GM12878 (cell line): ENCODE data around the gene NOS2. TPM values are rescaled to one million over a fixed set of nuclear protein-coding genes. Genes with fewer than 3 reads are reported as not detected.

Experiments
- ATAC-seq: fragments of 200-7000 bp; cut with Tn5 transposase; 3 replicates; pipeline ENCODE4 v1.9.1; 2020; ENCODE audit warnings: mild to moderate bottlenecking, moderate library complexity
- BruUV-seq: library from RNA; stranded (reverse); fragments of 400-500 nt; replicated peaks from 2 replicates; lab custom pipeline; 2021; lab: Mats Ljungman, UMichigan
- CTCF ChIA-PET: fragments of 300-600 bp; sonication (Branson Sonifier 250); formaldehyde crosslinking; extraction: SDS; loops from one replicate; lab custom pipeline; 2021; ENCODE audit warnings: inconsistent platforms; lab: Yijun Ruan, JAX
- POLR2A ChIA-PET: fragments of 350-600 bp; formaldehyde crosslinking; extraction: SDS; loops from one replicate; lab custom pipeline; 2021; ENCODE audit warnings: inconsistent platforms; lab: Charles Lee
- RAD21 ChIA-PET: fragments of 300-600 bp; sonication (Branson Sonifier 250); formaldehyde crosslinking; loops from one replicate; lab custom pipeline; 2023; ENCODE audit warnings: antibody characterized with exemption; ENCODE audit not compliant: unreplicated experiment; lab: Charles Lee
- SMC1A ChIA-PET: fragments of 300-600 bp; sonication (Branson Sonifier 250); formaldehyde crosslinking; loops from one replicate; lab custom pipeline; 2023; ENCODE audit not compliant: unreplicated experiment, uncharacterized antibody; lab: Charles Lee
- DNase-seq: peaks from one replicate; pipeline ENCODE4 v3.0.0-alpha.2; 2011; ENCODE audit warnings: low read depth, low spot score
- FAIRE-seq: peaks from 3 replicates; lab custom pipeline; 2011; peaks lifted over from hg19 to GRCh38; lab: Jason Lieb, UNC
- H2AFZ ChIP-seq: 2 replicates; pipeline ENCODE4 v1.6.0; 2011; ENCODE audit warnings: low read depth, low read length, control low read depth; ENCODE audit not compliant: control insufficient read depth
- H3K27ac ChIP-seq: 2 replicates; pipeline ENCODE4 v1.5.1; 2011; ENCODE audit warnings: control low read depth; ENCODE audit not compliant: control insufficient read depth, insufficient read depth
- H3K27me3 ChIP-seq, 2 experiments: replicated peaks in 1 of 2; 2 replicates each; pipeline versions ENCODE4 v1.6.0 to v1.6.1; 2011; ENCODE audit warnings: low read length in 1 of 2; ENCODE audit not compliant: control insufficient read depth in 2 of 2, insufficient read depth in 2 of 2
- H3K36me3 ChIP-seq, 2 experiments: 2 replicates each; pipeline ENCODE4 v1.5.1; 2011; ENCODE audit warnings: low read length in 1 of 2; ENCODE audit not compliant: control insufficient read depth in 2 of 2, insufficient read depth in 2 of 2
- H3K4me1 ChIP-seq: 2 replicates; pipeline ENCODE4 v1.6.1; 2011; ENCODE audit warnings: mild to moderate bottlenecking, low read length, moderate library complexity, mixed read lengths; ENCODE audit not compliant: control insufficient read depth, insufficient read depth
- H3K4me2 ChIP-seq: 2 replicates; pipeline ENCODE4 v1.6.0; 2011; ENCODE audit warnings: control low read depth; ENCODE audit not compliant: control insufficient read depth, insufficient read depth
- H3K4me3 ChIP-seq: fragments of 200-600 bp; sonication (generic); 2 replicates; pipeline ENCODE4 v1.5.1; 2016
- H3K79me2 ChIP-seq: 2 replicates; pipeline ENCODE4 v1.6.0; 2011; ENCODE audit warnings: low read length; ENCODE audit not compliant: control insufficient read depth, insufficient read depth
- H3K9ac ChIP-seq: 2 replicates; pipeline ENCODE4 v1.8.0; 2011; ENCODE audit warnings: low read length, control low read depth, mixed read lengths; ENCODE audit not compliant: control insufficient read depth, insufficient read depth
- H3K9me3 ChIP-seq: replicated peaks from 3 replicates; pipeline ENCODE4 v1.5.1; 2011; ENCODE audit warnings: mild to moderate bottlenecking, low read length; ENCODE audit not compliant: control insufficient read depth, insufficient read depth
- H4K20me1 ChIP-seq: 2 replicates; pipeline ENCODE4 v1.6.0; 2011; ENCODE audit not compliant: control insufficient read depth, insufficient read depth
- ATF2 ChIP-seq: IDR thresholded peaks from 2 replicates; pipeline ENCODE4 v1.6.1; 2012; ENCODE audit warnings: low read length, inconsistent platforms
- E4F1 ChIP-seq: fragments of 450-650 bp; IDR thresholded peaks from 2 replicates; pipeline ENCODE4 v1.6.1; 2018; ENCODE audit warnings: borderline replicate concordance, mild to moderate bottlenecking; ENCODE audit not compliant: partially characterized antibody
- HDAC2 ChIP-seq: fragments of 200-600 bp; sonication (generic); IDR thresholded peaks from 2 replicates; pipeline ENCODE4 v1.6.1; 2017
- HDAC6 ChIP-seq: fragments of 200-600 bp; sonication (generic); IDR thresholded peaks from one replicate; pipeline ENCODE4 v1.8.0; 2017; ENCODE audit warnings: antibody characterized with exemption; ENCODE audit not compliant: unreplicated experiment
- JUND ChIP-seq: IDR thresholded peaks from 2 replicates; pipeline ENCODE4 v1.6.1; 2012; ENCODE audit warnings: low read depth, mild to moderate bottlenecking, low read length, improper control_type of control experiment, moderate library complexity
- POLR2A ChIP-seq: IDR thresholded peaks from 2 replicates; pipeline ENCODE4 v1.6.1; 2011; ENCODE audit warnings: low read depth, mild to moderate bottlenecking, low read length
- PRDM15 ChIP-seq: fragments of 450-650 bp; formaldehyde crosslinking; IDR thresholded peaks from 2 replicates; pipeline ENCODE4 v1.4.0; 2020; ENCODE audit warnings: mild to moderate bottlenecking, moderate library complexity
- SPI1 ChIP-seq: IDR thresholded peaks from 2 replicates; pipeline ENCODE4 v1.6.1; 2011; ENCODE audit warnings: low read depth, mild to moderate bottlenecking, low read length, moderate library complexity, borderline replicate concordance; ENCODE audit not compliant: insufficient read depth
- TARDBP ChIP-seq: IDR thresholded peaks from 2 replicates; pipeline ENCODE4 v1.6.1; 2016; ENCODE audit warnings: borderline replicate concordance
- USF1 ChIP-seq: IDR thresholded peaks from 2 replicates; pipeline ENCODE4 v1.6.1; 2011; ENCODE audit warnings: borderline replicate concordance, low read depth, mild to moderate bottlenecking, moderate library complexity, mixed read lengths, low read length; ENCODE audit not compliant: insufficient read depth; ENCODE audit errors: extremely low read length
- ZNF274 ChIP-seq: IDR thresholded peaks from one replicate; pipeline ENCODE4 v1.8.0; 2011; ENCODE audit not compliant: insufficient read length, insufficient read depth
- WGBS: methylation state at CpG from one replicate; pipeline ENCODE4 v1.1.6; 2016; ENCODE audit warnings: low lambda C conversion rate; ENCODE audit not compliant: insufficient replicate concordance, insufficient coverage; ENCODE audit errors: missing lambda C conversion rate; 5-methylcytosine and 5-hydroxymethylcytosine counted together
- in situ Hi-C: fragments of 300-500 bp; cut with MboI; formaldehyde crosslinking; loops from 9 replicates; pipeline ENCODE4 v1.14.3; 2018; ENCODE audit warnings: mixed read lengths
- intact Hi-C: fragments of 100-400 bp; cut with micrococcal nuclease; formaldehyde crosslinking; loops from one replicate; pipeline ENCODE4 v1.14.2; 2022; ENCODE audit not compliant: unreplicated experiment
- polyA plus RNA-seq, 11 experiments: library from polyadenylated mRNA; depleted of rRNA in 4 of 11; unstranded in 6 of 11; stranded (reverse) in 5 of 11; fragments of >200 nt; fragmentation: Nextera tagmentation in 4 of 11; fragmentation: Illumina TruSeq in 1 of 11; extraction: Ambion mirVana in 4 of 11; extraction: Trizol in 1 of 11; gene quantifications; 1 replicate in 1 of 11; 2 replicates in 10 of 11; pipeline versions ENCODE4 v1.2.1 to v1.2.3, GENCODE V29; 2011 to 2016; ENCODE audit warnings: inconsistent platforms in 2 of 11, missing spikeins in 2 of 11, low read depth in 1 of 11
- total RNA-seq, 4 experiments: library from RNA; depleted of rRNA in 3 of 4; stranded (reverse); fragments of >200 nt in 3 of 4; fragmentation: Illumina TruSeq in 1 of 4; extraction: Trizol in 1 of 4; gene quantifications; 2 replicates each; pipeline versions ENCODE4 v1.2.1 to v1.2.3, GENCODE V29; 2013 to 2021
- TF ChIP-seq, protein P1 (sequence below): fragments of 150-350 bp; IDR thresholded peaks from 2 replicates; pipeline ENCODE4 v1.6.1; 2014; ENCODE audit warnings: mild to moderate bottlenecking, low read depth, low read length

NOS2 gene
- total and polyA plus RNA-seq, 10 of the 15 experiments (the other 5 are each of a cell fraction or from before 2014, with no cell fraction given): 0.01 to 0.05 (median 0.01) TPM; not detected in 7

- TF ChIP-seq ZNF274 (no peak), SPI1 (no peak), JUND (no peak), USF1 (no peak), HDAC6 (no peak)
Measured at GRCh38 chr17:27770877-27771276, 29.5 kb downstream of the NOS2 start (continued).

GRCh38 chr17:27768858-27769410 lies 31.4 kb downstream of the NOS2 start:
- SMC1A ChIA-PET: interaction anchor here (1.5 kb wide), 1 partner anchor 110 kb away, joined by 3 read pairs; no protein-coding TSS in a partner anchor
- TF ChIP-seq HDAC2 (no peak), ATF2 (no peak), E4F1 (no peak), POLR2A (no peak), TARDBP (no peak), PRDM15 (no peak)
- TF ChIP-seq, protein P1, sequence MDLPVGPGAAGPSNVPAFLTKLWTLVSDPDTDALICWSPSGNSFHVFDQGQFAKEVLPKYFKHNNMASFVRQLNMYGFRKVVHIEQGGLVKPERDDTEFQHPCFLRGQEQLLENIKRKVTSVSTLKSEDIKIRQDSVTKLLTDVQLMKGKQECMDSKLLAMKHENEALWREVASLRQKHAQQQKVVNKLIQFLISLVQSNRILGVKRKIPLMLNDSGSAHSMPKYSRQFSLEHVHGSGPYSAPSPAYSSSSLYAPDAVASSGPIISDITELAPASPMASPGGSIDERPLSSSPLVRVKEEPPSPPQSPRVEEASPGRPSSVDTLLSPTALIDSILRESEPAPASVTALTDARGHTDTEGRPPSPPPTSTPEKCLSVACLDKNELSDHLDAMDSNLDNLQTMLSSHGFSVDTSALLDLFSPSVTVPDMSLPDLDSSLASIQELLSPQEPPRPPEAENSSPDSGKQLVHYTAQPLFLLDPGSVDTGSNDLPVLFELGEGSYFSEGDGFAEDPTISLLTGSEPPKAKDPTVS: no peak

More at GRCh38 chr17:27768858-27769410, 31.4 kb downstream of the NOS2 start:
- H4K20me1 ChIP-seq: no peaks in the 10 kb centered on the region
- intact Hi-C loops (no loop called here), in situ Hi-C loops (no loop called here)
- DNase-seq (no peak), FAIRE-seq (no peak), ATAC-seq (no peak)
- CTCF ChIA-PET: interaction anchor here (1.3 kb wide), 1 partner anchor 114 kb away, joined by 3 read pairs; no protein-coding TSS in a partner anchor
- no TSS peak for BruUV-seq
- H3K79me2 ChIP-seq: no peaks in the 10 kb centered on the region
- H2AFZ ChIP-seq: no peak overlapping the region
- H3K4me1 ChIP-seq: no peaks in the 10 kb centered on the region
- no peak overlapping the region for H3K9ac ChIP-seq
- H3K27me3 ChIP-seq: no peaks in the 10 kb centered on the region; a peak in 1 of 4 replicates
- POLR2A ChIA-PET: no interaction called here
- RAD21 ChIA-PET: interaction anchor here (1.0 kb wide), 1 partner anchor 111 kb away, joined by 3 read pairs; no protein-coding TSS in a partner anchor
- H3K9me3 ChIP-seq: no peaks in the 10 kb centered on the region
- WGBS: 34% methylated on average over 11 of the region's 11 CpGs
- H3K4me3 ChIP-seq: no peak overlapping the region
- H3K27ac ChIP-seq: no peak overlapping the region
- H3K36me3 ChIP-seq: no peaks in the 10 kb centered on the region
- no peak overlapping the region for H3K4me2 ChIP-seq
